Endothelial cell of umbilical vein (primary cell): ENCODE measurements around the gene CARD11. TPM values are rescaled to one million over a fixed set of nuclear protein-coding genes. Genes with fewer than 3 reads are reported as not detected.

Source experiments
- BruUV-seq: library from RNA; stranded (reverse); fragments of 400-500 nt; replicated peaks from 2 replicates; lab custom pipeline; 2021; lab: Mats Ljungman, UMichigan
- CTCF ChIA-PET: fragments of 300-600, 350-600 bp; sonication (Branson Sonifier 250); formaldehyde crosslinking; loops from one replicate; lab custom pipeline; 2021; ENCODE audit warnings: antibody characterized with exemption, inconsistent platforms; lab: Charles Lee
- POLR2A ChIA-PET: fragments of 300-600, 350-600 bp; sonication (Branson Sonifier 250); formaldehyde crosslinking; loops from one replicate; lab custom pipeline; 2021; ENCODE audit warnings: antibody characterized with exemption, inconsistent platforms; lab: Charles Lee
- DNase-seq: peaks from one replicate; pipeline ENCODE4 v3.0.0-alpha.2; 2011; ENCODE audit warnings: low read depth, low spot score
- FAIRE-seq: peaks from 2 replicates; lab custom pipeline; 2011; peaks lifted over from hg19 to GRCh38; lab: Jason Lieb, UNC
- H2AFZ ChIP-seq: 2 replicates; pipeline ENCODE4 v1.6.0; 2012; ENCODE audit warnings: low read depth, low read length, control low read depth, inconsistent platforms
- H3K27ac ChIP-seq: 2 replicates; pipeline ENCODE4 v1.5.1; 2011; ENCODE audit warnings: low read depth, mild to moderate bottlenecking, control low read depth, low read length, moderate library complexity; ENCODE audit not compliant: insufficient read depth
- H3K27me3 ChIP-seq, 2 experiments: 2 replicates each; pipeline versions ENCODE4 v1.6.0 to v1.6.1; 2011; ENCODE audit warnings: low read length in 2 of 2, mixed read lengths in 1 of 2; ENCODE audit not compliant: control insufficient read depth in 2 of 2, insufficient read depth in 2 of 2
- H3K36me3 ChIP-seq, 2 experiments: 2 replicates in 1 of 2; 3 replicates in 1 of 2; pipeline ENCODE4 v1.5.1; 2011; ENCODE audit warnings: low read length in 2 of 2, mild to moderate bottlenecking in 1 of 2, moderate library complexity in 1 of 2; ENCODE audit not compliant: control insufficient read depth in 2 of 2, insufficient read depth in 2 of 2; ENCODE audit errors: extremely low read depth in 1 of 2
- H3K4me1 ChIP-seq: 3 replicates; pipeline ENCODE4 v1.5.1; 2011; ENCODE audit warnings: mild to moderate bottlenecking, low read length; ENCODE audit not compliant: control insufficient read depth, insufficient read depth; ENCODE audit errors: extremely low read depth
- H3K4me2 ChIP-seq: 2 replicates; pipeline ENCODE4 v1.6.1; 2011; ENCODE audit warnings: low read length, control low read depth, mixed read lengths; ENCODE audit not compliant: insufficient read depth
- H3K4me3 ChIP-seq, 3 experiments: fragments of 200-600 bp in 1 of 3; sonication (generic), shearing (Covaris generic) in 1 of 3; replicated peaks in 1 of 3; 2 replicates each; pipeline ENCODE4 v1.5.1; 2011 to 2016; ENCODE audit warnings: control low read depth in 3 of 3, low read length in 3 of 3, mild to moderate bottlenecking in 2 of 3, inconsistent platforms in 1 of 3, low read depth in 1 of 3, moderate library complexity in 1 of 3; ENCODE audit not compliant: insufficient read depth in 1 of 3
- H3K79me2 ChIP-seq: 2 replicates; pipeline ENCODE4 v1.6.0; 2012; ENCODE audit warnings: low read length, inconsistent platforms; ENCODE audit not compliant: control insufficient read depth, insufficient read depth
- H3K9ac ChIP-seq: replicated peaks from 2 replicates; pipeline ENCODE3; 2011; ENCODE audit warnings: low read length, control low read depth; ENCODE audit not compliant: insufficient read depth; ENCODE audit errors: extremely low read depth
- H3K9me1 ChIP-seq: replicated peaks from 3 replicates; pipeline ENCODE4 v1.6.0; 2011; ENCODE audit warnings: mild to moderate bottlenecking, low read length; ENCODE audit not compliant: control insufficient read depth, insufficient read depth; ENCODE audit errors: extremely low read depth
- H3K9me3 ChIP-seq: replicated peaks from 2 replicates; pipeline ENCODE4 v1.5.1; 2012; ENCODE audit warnings: low read length, inconsistent platforms; ENCODE audit not compliant: control insufficient read depth, insufficient read depth
- H4K20me1 ChIP-seq: replicated peaks from 2 replicates; pipeline ENCODE3; 2011; ENCODE audit warnings: mild to moderate bottlenecking, low read length; ENCODE audit not compliant: control insufficient read depth, insufficient read depth; ENCODE audit errors: extremely low read depth
- MYC ChIP-seq: IDR thresholded peaks from one replicate; pipeline ENCODE4 v1.6.1; 2011; ENCODE audit warnings: mild to moderate bottlenecking, low read depth, low read length
- POLR2AphosphoS5 ChIP-seq: IDR thresholded peaks from 2 replicates; pipeline ENCODE4 v1.6.1; 2012; ENCODE audit warnings: low read depth, mild to moderate bottlenecking, control low read depth, low read length, moderate library complexity; ENCODE audit not compliant: insufficient read depth
- dilution Hi-C: fragments of 300-500 bp; cut with MboI; formaldehyde crosslinking; loops from one replicate; pipeline ENCODE4 v1.15.0; 2019; ENCODE audit warnings: low sequenced_read_pairs; ENCODE audit not compliant: extremely low pct_ligation_motif_present
- intact Hi-C: fragments of 100-400 bp; cut with micrococcal nuclease; formaldehyde crosslinking; loops from one replicate; pipeline ENCODE4 v1.10.0; 2022
- polyA plus RNA-seq, 4 experiments: library from polyadenylated mRNA; depleted of rRNA in 3 of 4; stranded (reverse) in 3 of 4; unstranded in 1 of 4; fragments of >200 nt; gene quantifications; 2 replicates each; pipeline versions ENCODE4 v1.2.1 to v1.2.3, GENCODE V29; 2011 to 2012; ENCODE audit warnings: missing spikeins in 1 of 4
- total RNA-seq: library from RNA; stranded (reverse); gene quantifications from 2 replicates; pipeline ENCODE4 v1.2.3, GENCODE V29; 2021

Gene CARD11
- total and polyA plus RNA-seq, 2 donors (not counting 3 experiments of a cell fraction or from before 2014, with no cell fraction given), result 20.4 to 41.8 TPM

DNA sequence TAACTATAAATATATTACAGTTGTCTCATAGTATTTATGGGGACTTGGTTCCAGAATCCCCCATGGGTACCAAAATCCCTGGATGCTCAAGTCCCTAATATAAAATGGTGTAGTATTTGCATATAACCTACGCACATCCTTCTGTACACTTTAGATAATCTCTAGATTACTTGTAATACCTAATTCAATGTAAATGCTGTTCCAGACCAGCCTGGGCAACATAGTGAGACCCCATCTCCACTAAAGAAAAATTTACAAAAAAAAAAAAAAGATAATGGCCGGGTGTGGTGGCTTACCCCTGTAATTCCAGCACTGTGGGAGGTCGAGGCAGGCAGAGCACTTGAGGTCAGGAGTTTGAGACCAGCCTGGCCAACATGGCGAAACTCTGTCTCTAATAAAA is 182.2 kb downstream of the CARD11 start:
- no peaks in the 10 kb centered on the region for H4K20me1 ChIP-seq
- H3K27ac ChIP-seq, result no peak overlapping the region
- H3K36me3 ChIP-seq, result no peaks in the 10 kb centered on the region
- H3K9me3 ChIP-seq, result no peaks in the 10 kb centered on the region
- intact Hi-C loops (loop anchor here (5.0 to 10.0 kb wide), 6 partner anchors 104 to 1773 kb away; partner anchors contain the start of gene SDK1), dilution Hi-C loops (no loop called here)
- FAIRE-seq (no peak), DNase-seq (no peak)
- BruUV-seq, result no TSS peak
- ChIA-PET CTCF (no interaction called here), POLR2A (no interaction called here)
- no peaks in the 10 kb centered on the region for H3K27me3 ChIP-seq
- no peak overlapping the region for H3K9ac ChIP-seq
- no peak overlapping the region for H3K4me2 ChIP-seq
- H3K4me3 ChIP-seq, result no peak overlapping the region
- no peaks in the 10 kb centered on the region for H3K9me1 ChIP-seq
- peaks cover 22% of the 10 kb centered on the region for H3K4me1 ChIP-seq
- no peak overlapping the region for H2AFZ ChIP-seq
- no peaks in the 10 kb centered on the region for H3K79me2 ChIP-seq
- no peak for TF ChIP-seq POLR2AphosphoS5

GRCh38 chr7:2860627-2861133 is 183.0 kb downstream of the CARD11 start:
- Histone ChIP-seq H3K4me1 (peaks cover 22% of the 10 kb centered on the region), H3K27ac (no peak overlapping the region), H3K36me3 (no peaks in the 10 kb centered on the region), H3K4me2 (no peak overlapping the region), H3K4me3 (no peak overlapping the region), H3K9me3 (no peaks in the 10 kb centered on the region), H2AFZ (no peak overlapping the region), H3K27me3 (no peaks in the 10 kb centered on the region), H3K79me2 (no peaks in the 10 kb centered on the region), H3K9ac (no peak overlapping the region), H3K9me1 (no peaks in the 10 kb centered on the region), H4K20me1 (no peaks in the 10 kb centered on the region)
- dilution Hi-C loops (no loop called here), intact Hi-C loops (loop anchor here (5.0 to 10.0 kb wide), 6 partner anchors 103 to 1774 kb away; partner anchors contain the start of gene SDK1)
- TF ChIP-seq MYC, result no peak
- no TSS peak for BruUV-seq
- CTCF ChIA-PET, result interaction anchor here (1.0 kb wide), 1 partner anchor 190 kb away, joined by 3 read pairs; no protein-coding TSS in a partner anchor
- POLR2A ChIA-PET, result no interaction called here
- DNase-seq, result no peak
- no peak for FAIRE-seq
